Heart left ventricle (tissue), 13 donors: Measurements from ENCODE around the gene ZNF835.

ENCODE experiments used
- POLR2A ChIP-seq, 2 donors: fragments of 450-650 bp; IDR thresholded peaks; one replicate each; pipeline ENCODE4 v1.6.1; 2017; ENCODE audit warnings: antibody characterized with exemption in 2 of 2, mild to moderate bottlenecking in 2 of 2, moderate library complexity in 2 of 2
- TF ChIP-seq, protein P1 (sequence below), 12 donors: fragments of 200-600 bp; sonication (generic) in 4 of 12; IDR thresholded peaks; one replicate each; pipeline versions ENCODE4 v1.5.0 to v1.8.0; 2018 to 2022; ENCODE audit warnings: antibody characterized with exemption in 12 of 12, mild to moderate bottlenecking in 5 of 12
- donor health status: ischemic (EF 13 %, LVEDD 7.1; RV severe dilation, severe dysfunction).
- donor health status: DM: no; HTN: yes; CAD: no.
- donor health status: DM: no; HTN: no; CAD: no.
- donor health status: ischemic (EF 25% LVEDD 6.9; RV normal size, moderate dysfunction).
- donor health status: ischemic (EF 25% LVEDD 5.7; RV mildly dilated, moderate dysfunction).
- donor health status: ischemic (EF 35%, LVEDD 5.7; RV mildly dilated, moderate dysfunction).
- donor health status: nonischemic (EF 11% LVEDD 7.7; RV severe dilation, severe dysfunction).
- donor health status: DM: yes; HTN: yes; CAD: no.
- donor health status: PGD.
- donor health status: ischemic (EF 29% LVEDD 5.4; RV normal size, mild dysfunction).
- donor health status: nonischemic (EF 23%, LVEDD 6.1; RV moderate dilation, normal function).

DNA sequence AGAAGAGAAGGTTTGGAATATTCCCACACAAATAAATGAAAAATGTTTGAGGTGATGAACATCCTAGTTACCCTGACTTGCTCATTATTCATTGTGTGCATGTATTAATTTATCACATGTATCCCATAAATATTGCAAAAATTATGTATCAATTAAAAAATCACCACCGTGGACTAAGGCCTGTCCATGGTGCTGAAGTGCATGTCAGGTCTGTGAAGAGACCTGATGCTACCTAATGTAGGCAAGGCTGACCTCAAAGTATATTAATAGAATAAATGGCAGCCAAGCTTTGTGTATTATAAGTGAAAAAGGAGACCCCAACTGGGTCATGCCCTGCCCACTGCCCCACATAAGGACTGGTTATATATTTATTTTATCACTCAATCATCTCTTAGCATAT is 34.4 kb upstream of the ZNF835 start:
- TF ChIP-seq, protein P1, sequence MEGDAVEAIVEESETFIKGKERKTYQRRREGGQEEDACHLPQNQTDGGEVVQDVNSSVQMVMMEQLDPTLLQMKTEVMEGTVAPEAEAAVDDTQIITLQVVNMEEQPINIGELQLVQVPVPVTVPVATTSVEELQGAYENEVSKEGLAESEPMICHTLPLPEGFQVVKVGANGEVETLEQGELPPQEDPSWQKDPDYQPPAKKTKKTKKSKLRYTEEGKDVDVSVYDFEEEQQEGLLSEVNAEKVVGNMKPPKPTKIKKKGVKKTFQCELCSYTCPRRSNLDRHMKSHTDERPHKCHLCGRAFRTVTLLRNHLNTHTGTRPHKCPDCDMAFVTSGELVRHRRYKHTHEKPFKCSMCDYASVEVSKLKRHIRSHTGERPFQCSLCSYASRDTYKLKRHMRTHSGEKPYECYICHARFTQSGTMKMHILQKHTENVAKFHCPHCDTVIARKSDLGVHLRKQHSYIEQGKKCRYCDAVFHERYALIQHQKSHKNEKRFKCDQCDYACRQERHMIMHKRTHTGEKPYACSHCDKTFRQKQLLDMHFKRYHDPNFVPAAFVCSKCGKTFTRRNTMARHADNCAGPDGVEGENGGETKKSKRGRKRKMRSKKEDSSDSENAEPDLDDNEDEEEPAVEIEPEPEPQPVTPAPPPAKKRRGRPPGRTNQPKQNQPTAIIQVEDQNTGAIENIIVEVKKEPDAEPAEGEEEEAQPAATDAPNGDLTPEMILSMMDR (IDR thresholded peaks at IDR 0.05): no peak
- TF ChIP-seq POLR2A (IDR thresholded peaks at IDR 0.05): no peak
